Endothelial cell of hepatic sinusoid (primary cell): ENCODE measurements around the gene CHRNA4.

Source experiments
- in situ Hi-C: cut with HindIII; loops from 2 replicates; pipeline ENCODE4 v1.10.0; 2017; ENCODE audit warnings: low sequenced_read_pairs

The CHRNA4 gene

GRCh38 chr20:63297371-63297781 lies 63.8 kb downstream of the CHRNA4 start:
- in situ Hi-C loops = loop anchor here (5.0 to 25.0 kb wide), 4 partner anchors 40 to 240 kb away; partner anchors contain the start of gene PTK6

- in situ Hi-C loops = loop anchor here (5.0 to 25.0 kb wide), 4 partner anchors 39 to 241 kb away; partner anchors contain the start of gene PTK6
Measured at GRCh38 chr20:63296531-63297299, 64.4 kb downstream of the CHRNA4 start.

- in situ Hi-C loops = loop anchor here (5.0 to 25.0 kb wide), 4 partner anchors 39 to 241 kb away; partner anchors contain the start of gene PTK6
Measured at GRCh38 chr20:63295846-63296245, 65.3 kb downstream of the CHRNA4 start.

GRCh38 chr20:63295422-63295821 lies 65.7 kb downstream of the CHRNA4 start:
- in situ Hi-C loops = loop anchor here (5.0 to 25.0 kb wide), 4 partner anchors 38 to 242 kb away; partner anchors contain the start of gene PTK6

- in situ Hi-C loops = loop anchor here (5.0 to 25.0 kb wide), 4 partner anchors 38 to 242 kb away; partner anchors contain the start of gene PTK6
Measured at GRCh38 chr20:63295018-63295417, 66.1 kb downstream of the CHRNA4 start.

- in situ Hi-C loops = loop anchor here (25.0 kb wide), 1 partner anchor 207 kb away; no protein-coding TSS in a partner anchor
Measured at GRCh38 chr20:63294536-63294900, 66.6 kb downstream of the CHRNA4 start.

GRCh38 chr20:63293871-63294535 lies 67.1 kb downstream of the CHRNA4 start:
- in situ Hi-C loops = loop anchor here (25.0 kb wide), 1 partner anchor 207 kb away; no protein-coding TSS in a partner anchor

GRCh38 chr20:63293456-63293855 lies 67.7 kb downstream of the CHRNA4 start:
- in situ Hi-C loops = loop anchor here (25.0 kb wide), 1 partner anchor 206 kb away; no protein-coding TSS in a partner anchor
